PFSK-1 (cell line): Measurements from ENCODE around the gene FIBCD1.

Source experiments
- FOXP2 ChIP-seq: optimal IDR thresholded peaks from 2 replicates; pipeline ENCODE3; 2011; ENCODE audit warnings: borderline replicate concordance, control low read depth, inconsistent platforms; ENCODE audit not compliant: insufficient read depth; ENCODE audit errors: extremely low read length, extremely low read depth
- POLR2AphosphoS5 ChIP-seq: IDR thresholded peaks from 2 replicates; pipeline ENCODE4 v1.6.1; 2012; ENCODE audit warnings: low read depth, mild to moderate bottlenecking, control low read depth, low read length, moderate library complexity
- REST ChIP-seq, 2 experiments: IDR thresholded peaks; 2 replicates each; pipeline versions ENCODE4 v1.6.1 to v1.8.0; 2011 to 2012; ENCODE audit warnings: low read depth in 2 of 2, low read length in 2 of 2, control low read depth in 1 of 2, inconsistent platforms in 1 of 2, mild to moderate bottlenecking in 1 of 2, moderate library complexity in 1 of 2; ENCODE audit not compliant: insufficient read depth in 1 of 2
- SIN3A ChIP-seq: IDR thresholded peaks from 2 replicates; pipeline ENCODE4 v1.6.1; 2012; ENCODE audit warnings: mild to moderate bottlenecking, low read length, moderate library complexity, borderline replicate concordance; ENCODE audit not compliant: insufficient read depth
- TAF1 ChIP-seq: IDR thresholded peaks from 2 replicates; pipeline ENCODE4 v1.6.1; 2012; ENCODE audit warnings: low read length, control low read depth, borderline replicate concordance; ENCODE audit not compliant: insufficient read depth

Gene FIBCD1

GRCh38 chr9:130918826-130919558 lies 20.1 kb downstream of the FIBCD1 start:
- TF ChIP-seq SIN3A (no peak), REST (IDR thresholded peaks at IDR 0.05; ENCODE audit: insufficient read depth in 1 of 2, low read depth in 2 of 2, low read length in 2 of 2) (no peak), FOXP2 (no peak), TAF1 (no peak), POLR2AphosphoS5 (no peak)

GRCh38 chr9:130918101-130918825 lies 20.8 kb downstream of the FIBCD1 start:
- TF ChIP-seq TAF1 (no peak), FOXP2 (no peak), POLR2AphosphoS5 (no peak), REST (IDR thresholded peaks at IDR 0.05; ENCODE audit: insufficient read depth in 1 of 2, low read depth in 2 of 2, low read length in 2 of 2) (no peak), SIN3A (no peak)

- no peak for TF ChIP-seq POLR2AphosphoS5
- TF ChIP-seq SIN3A: no peak
- no peak for TF ChIP-seq REST (IDR thresholded peaks at IDR 0.05; ENCODE audit: insufficient read depth in 1 of 2, low read depth in 2 of 2, low read length in 2 of 2)
- TF ChIP-seq FOXP2: no peak
- no peak for TF ChIP-seq TAF1
Measured at GRCh38 chr9:130917168-130917960, 21.7 kb downstream of the FIBCD1 start.

- TF ChIP-seq SIN3A: no peak
- no peak for TF ChIP-seq TAF1
- TF ChIP-seq REST (IDR thresholded peaks at IDR 0.05; ENCODE audit: insufficient read depth in 1 of 2, low read depth in 2 of 2, low read length in 2 of 2): no peak
- TF ChIP-seq FOXP2: no peak
- TF ChIP-seq POLR2AphosphoS5: no peak
Measured at GRCh38 chr9:130915096-130915447, 24.0 kb downstream of the FIBCD1 start.
